HG03025 (cell line): ENCODE measurements around the gene ACAA1.
"Not testable (repeated sequence)": the region's sequence is repeated elsewhere in the genome, so short reads cannot be mapped to it uniquely, and the experiment has no call there.

ENCODE experiments used
- ATAC-seq: cut with Tn5 transposase; IDR thresholded peaks from one replicate; pipeline ENCODE4 v1.9.1; 2021; ENCODE audit warnings: mild to moderate bottlenecking, moderate library complexity; ENCODE audit not compliant: unreplicated experiment, low FRiP score

ACAA1 gene

GRCh38 chr3:38137615-38138348 lies 855 bp upstream of the ACAA1 start:
- no peak for ATAC-seq

DNA sequence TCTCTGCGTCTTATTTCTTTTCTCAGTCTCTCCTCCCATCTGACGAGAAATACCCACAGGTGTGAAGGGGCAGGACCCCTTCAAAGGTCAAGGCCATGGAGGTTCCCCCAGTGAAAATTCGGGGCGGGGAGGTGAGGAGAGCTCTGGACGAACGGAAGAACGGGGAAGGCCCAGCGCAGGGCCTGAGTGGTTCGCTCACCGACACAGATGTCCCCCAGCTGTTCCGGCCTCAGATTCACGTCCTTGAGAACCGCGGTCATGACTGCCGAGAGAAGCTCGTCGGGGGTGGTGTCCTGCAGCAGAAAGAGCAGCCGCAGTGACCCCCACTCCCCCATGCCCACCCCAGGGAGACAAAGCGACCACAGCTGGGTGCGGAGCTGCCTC lies 542 bp downstream of the ACAA1 start:
- no peak for ATAC-seq

- not testable (repeated sequence) for ATAC-seq
These were observed 1.2 kb downstream of the ACAA1 start for GRCh38 chr3:38135621-38136277.

DNA sequence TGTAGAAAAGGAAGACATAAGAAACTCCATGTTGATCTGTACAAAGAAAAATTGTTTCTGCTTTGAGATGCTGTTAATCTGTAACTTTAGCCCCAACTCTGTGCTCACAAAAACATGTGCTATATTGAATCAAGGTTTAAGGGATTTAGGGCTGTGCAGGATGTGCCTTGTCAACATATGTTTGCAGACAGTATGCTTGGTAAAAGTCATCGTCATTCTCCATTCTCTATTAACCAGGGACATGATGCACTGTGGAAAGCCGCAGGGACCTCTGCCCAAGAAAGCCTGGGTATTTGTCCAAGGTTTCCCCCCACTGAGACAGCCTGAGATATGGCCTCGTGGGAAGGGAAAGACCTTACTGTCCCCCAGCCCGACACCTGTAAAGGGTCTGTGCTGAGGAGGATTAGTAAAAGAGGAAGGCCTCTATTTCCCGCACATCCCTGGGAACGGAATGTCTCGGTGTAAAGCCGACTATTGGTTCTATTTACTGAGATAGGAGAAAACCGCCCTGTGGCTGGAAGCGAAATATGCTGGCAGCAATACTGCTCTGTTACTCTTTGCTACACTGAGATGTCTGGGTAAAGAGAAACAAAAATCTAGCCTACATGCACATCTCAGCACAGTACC lies 2.3 kb downstream of the ACAA1 start:
- not testable (repeated sequence) for ATAC-seq

DNA sequence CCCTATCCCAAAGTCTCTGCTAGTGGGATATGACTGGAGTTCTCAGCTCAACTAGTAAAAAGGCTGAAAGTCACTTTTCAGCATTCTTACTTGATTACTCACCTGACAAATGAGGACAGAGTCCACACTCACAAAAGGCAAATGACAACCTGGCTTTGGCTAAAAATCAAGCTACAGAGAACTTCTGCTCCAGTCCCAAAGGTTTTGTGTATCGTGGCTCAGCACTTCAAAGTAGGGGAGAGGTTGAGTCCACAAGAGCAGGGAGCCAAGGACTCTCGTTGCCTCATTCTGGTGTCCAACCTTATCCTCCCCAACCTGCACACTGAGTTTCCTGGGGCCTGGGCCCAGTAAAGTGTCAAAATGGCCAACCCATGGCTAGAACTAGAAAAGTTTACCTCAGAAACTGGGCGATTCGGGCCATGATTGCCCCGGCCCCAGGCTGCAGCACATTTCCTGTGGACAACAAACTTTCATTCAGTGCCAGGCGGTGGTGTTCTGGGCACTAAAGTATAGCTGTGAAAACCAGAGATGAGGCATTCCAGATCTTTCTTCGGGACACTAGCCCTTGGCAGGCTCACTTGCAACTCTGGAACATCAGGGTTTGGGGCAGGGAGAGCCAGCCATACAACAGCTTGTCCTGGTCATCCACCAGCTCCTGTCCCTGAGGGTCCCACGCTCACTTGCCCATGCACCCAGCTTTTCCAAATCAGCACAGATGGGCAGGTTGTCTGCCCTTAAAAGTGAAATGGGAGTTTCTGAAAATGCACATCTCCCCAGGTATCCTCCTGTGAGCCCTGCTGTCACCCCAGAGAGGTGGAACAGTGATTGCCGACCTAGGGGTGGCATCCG lies 3.1 kb downstream of the ACAA1 start:
- no peak for ATAC-seq

DNA sequence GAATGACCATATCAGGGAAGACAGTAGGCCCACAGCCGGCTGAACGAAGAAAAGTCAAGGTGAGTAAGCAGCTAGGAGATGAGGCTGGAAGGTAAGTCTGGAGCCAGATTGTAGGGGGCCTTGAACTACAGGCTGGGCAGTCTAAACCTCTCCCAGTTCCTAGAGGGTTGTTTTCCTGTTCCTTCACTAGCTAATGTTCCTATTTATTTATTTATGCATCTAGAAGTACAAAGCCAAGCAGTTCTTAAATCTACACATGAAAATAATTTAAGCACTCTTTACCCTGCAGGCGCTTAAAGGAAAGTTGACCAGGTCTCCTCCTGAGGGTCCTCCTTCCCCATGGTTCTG lies 3.7 kb downstream of the ACAA1 start:
- ATAC-seq = no peak

GRCh38 chr3:38131621-38132369 lies 5.1 kb downstream of the ACAA1 start:
- no peak for ATAC-seq

GRCh38 chr3:38130631-38131065 lies 6.3 kb downstream of the ACAA1 start:
- no peak for ATAC-seq

GRCh38 chr3:38129058-38129457 lies 7.9 kb downstream of the ACAA1 start:
- no peak for ATAC-seq

DNA sequence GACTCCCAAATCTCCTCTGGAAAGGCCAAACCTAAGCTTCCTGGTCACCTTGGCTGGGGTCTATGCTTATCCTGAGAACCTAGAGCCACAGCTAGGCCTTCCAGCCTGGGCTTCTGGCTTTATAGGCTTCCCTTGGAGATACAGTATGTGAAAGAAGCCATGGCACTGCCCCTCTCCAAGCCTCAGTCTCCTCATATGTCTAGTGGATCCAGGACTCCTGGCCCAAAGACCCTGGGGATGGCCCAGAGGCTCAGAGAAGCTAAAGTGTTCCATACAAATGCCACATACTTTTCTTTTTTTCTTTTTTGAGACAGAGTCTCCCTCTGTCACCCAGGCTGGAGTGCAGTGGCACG lies 8.6 kb downstream of the ACAA1 start:
- no peak for ATAC-seq

DNA sequence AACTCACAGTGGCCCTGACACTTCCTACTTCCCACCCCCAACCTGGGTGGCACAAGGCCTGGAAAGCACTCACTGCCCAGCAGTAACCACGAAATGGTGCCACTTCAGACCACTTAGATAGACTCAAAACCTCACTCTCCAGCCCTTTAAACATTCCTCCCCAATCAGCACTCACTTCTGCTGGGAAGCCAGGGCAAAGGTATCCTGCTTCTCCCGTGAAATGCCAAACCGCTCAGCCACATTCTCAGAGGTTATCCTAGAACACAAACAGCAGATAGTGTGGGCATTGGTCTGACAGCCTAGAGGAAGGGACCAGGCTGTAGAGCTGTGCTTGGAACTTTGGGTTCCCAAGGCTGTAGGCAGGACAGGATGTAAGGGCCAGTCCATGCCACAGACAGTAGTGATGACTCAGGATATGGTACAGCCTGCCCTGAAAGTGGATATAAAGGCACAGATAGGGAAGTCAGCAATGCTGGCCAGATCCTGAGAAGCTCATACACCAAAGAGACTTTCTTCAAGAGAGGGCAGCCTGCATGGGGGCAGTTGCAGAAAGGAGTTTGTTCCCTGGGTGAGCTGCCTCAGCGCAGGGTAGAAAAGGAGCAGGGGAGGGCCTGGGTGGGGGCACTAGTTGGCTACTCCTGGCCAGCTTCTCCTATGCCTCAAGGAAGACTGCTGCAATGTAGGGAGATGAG lies 9.2 kb downstream of the ACAA1 start:
- ATAC-seq = no peak

- ATAC-seq = no peak
These were observed 10.6 kb downstream of the ACAA1 start for GRCh38 chr3:38126121-38126892.

GRCh38 chr3:38125305-38126120 lies 11.4 kb downstream of the ACAA1 start:
- ATAC-seq = no peak

GRCh38 chr3:38124324-38125122 lies 12.4 kb downstream of the ACAA1 start:
- ATAC-seq = no peak

DNA sequence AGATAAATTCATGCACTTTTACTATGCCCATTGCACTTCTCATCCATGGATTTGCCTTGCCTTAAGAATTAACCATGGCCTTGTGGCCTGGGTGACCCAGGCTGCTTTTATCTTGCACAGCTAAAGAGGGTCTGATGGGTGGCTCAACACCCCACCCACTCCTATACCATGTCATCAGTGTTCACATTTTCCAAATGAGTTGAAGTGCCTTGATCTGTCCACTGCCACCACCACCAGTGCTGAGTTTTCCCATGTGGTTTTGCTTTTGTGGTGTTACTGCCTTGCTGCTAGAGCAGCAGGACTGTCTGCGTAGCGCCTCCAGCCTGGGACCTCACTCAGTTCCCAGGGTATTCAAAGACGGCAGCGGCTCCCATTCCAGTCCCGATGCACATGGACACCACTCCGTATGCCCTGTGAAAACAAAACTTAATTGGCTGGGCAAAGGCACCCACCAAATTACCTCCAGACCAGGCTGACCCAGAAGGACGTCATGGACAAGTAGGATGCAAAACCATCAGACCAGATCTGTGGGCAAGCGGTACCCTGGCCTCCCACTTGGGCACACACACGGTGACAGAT lies 14.1 kb downstream of the ACAA1 start:
- no peak for ATAC-seq

DNA sequence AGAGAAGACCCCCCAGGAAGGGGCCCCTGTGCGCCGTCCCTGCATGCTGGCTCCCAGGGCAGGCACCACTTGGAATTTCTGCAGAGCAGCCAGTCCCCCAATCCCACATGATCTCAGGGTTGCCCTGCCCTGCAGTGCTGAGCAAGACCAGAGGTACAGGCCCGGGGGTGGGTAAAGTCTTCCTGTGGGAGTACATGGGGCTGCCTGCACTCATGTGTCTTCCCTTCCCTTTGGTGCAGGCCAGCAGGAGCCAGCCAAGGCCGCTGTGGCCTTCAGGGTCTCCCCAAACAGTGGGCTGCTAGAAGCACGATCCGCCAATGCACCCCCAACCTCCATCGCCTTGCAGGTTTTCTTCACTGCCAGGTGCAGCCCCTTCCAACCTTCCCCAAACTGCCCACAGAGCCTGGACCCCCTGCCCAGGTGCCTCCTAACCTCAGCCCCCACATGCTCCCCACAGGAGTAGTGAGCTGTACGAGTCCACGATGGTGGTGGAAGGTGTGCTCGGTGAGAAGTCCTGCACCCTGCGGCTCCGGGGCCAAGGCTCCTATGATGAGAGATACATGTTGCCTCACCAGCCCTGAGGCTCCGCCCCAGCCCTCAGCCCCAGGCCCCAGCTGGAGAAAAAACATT lies 15.0 kb downstream of the ACAA1 start:
- ATAC-seq = no peak

DNA sequence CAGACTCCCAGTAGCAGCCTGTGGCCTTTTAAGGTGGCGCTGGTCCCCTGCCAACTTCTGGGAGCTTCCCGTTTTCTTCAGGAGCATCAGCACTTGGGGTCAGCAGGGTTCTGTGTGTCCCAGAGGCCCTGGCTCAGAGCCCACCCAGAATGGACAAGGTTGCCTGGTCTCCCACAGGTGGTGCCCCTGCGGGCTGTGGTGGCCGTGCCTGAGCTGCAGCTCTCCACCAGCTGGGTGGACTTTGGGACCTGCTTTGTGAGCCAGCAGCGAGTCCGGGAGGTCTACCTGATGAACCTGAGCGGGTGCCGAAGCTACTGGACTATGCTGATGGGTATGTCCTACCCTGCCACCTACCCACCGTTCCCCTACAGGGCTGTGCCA lies 15.5 kb downstream of the ACAA1 start:
- ATAC-seq = no peak
